Measurements from ENCODE around the gene ARTN. TPM values are rescaled to one million over a fixed set of nuclear protein-coding genes. Genes with fewer than 3 reads are reported as not detected.

ARTN gene
- total RNA-seq, 1 donor from 2014 or later = 0.14 TPM

DNA sequence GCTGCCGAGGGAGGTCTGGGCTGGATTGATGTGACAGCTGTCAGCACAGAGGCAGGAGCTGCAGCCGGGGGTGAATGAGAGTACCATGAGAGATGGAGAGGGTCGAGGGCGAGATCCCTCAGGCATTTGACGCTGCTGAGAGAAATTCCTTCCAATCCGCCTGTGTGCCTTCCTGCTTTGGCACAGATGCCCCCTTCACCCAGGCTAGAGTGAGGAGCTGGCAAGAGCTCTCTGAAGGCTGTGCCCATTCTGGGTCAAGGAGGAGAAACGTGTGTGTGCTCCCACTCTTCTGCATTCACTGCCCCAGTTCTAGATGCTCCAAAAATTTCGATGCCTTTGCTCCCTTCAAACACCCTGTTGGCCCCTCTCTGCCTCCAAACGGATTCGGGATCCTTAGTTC lies 4.8 kb downstream of the ARTN start:
- H3K9me3 ChIP-seq (replicated peaks) = no peaks in the 10 kb centered on the region
- H3K36me3 ChIP-seq = no peaks in the 10 kb centered on the region
- DNase-seq = no peak
- intact Hi-C loops (cut with micrococcal nuclease) = loop anchor here (5.0 kb wide), 1 partner anchor 171 kb away; no protein-coding TSS in a partner anchor
- TF ChIP-seq, protein P1, sequence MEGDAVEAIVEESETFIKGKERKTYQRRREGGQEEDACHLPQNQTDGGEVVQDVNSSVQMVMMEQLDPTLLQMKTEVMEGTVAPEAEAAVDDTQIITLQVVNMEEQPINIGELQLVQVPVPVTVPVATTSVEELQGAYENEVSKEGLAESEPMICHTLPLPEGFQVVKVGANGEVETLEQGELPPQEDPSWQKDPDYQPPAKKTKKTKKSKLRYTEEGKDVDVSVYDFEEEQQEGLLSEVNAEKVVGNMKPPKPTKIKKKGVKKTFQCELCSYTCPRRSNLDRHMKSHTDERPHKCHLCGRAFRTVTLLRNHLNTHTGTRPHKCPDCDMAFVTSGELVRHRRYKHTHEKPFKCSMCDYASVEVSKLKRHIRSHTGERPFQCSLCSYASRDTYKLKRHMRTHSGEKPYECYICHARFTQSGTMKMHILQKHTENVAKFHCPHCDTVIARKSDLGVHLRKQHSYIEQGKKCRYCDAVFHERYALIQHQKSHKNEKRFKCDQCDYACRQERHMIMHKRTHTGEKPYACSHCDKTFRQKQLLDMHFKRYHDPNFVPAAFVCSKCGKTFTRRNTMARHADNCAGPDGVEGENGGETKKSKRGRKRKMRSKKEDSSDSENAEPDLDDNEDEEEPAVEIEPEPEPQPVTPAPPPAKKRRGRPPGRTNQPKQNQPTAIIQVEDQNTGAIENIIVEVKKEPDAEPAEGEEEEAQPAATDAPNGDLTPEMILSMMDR (IDR thresholded peaks at IDR 0.05; ENCODE audit: borderline replicate concordance) = no peak
- peaks cover 32% of the 10 kb centered on the region for H3K27me3 ChIP-seq (ENCODE audit: low read depth)
- no peak overlapping the region for H3K27ac ChIP-seq (replicated peaks)
- H3K4me1 ChIP-seq = peaks cover 43% of the 10 kb centered on the region
- H3K4me3 ChIP-seq = no peak overlapping the region

DNA sequence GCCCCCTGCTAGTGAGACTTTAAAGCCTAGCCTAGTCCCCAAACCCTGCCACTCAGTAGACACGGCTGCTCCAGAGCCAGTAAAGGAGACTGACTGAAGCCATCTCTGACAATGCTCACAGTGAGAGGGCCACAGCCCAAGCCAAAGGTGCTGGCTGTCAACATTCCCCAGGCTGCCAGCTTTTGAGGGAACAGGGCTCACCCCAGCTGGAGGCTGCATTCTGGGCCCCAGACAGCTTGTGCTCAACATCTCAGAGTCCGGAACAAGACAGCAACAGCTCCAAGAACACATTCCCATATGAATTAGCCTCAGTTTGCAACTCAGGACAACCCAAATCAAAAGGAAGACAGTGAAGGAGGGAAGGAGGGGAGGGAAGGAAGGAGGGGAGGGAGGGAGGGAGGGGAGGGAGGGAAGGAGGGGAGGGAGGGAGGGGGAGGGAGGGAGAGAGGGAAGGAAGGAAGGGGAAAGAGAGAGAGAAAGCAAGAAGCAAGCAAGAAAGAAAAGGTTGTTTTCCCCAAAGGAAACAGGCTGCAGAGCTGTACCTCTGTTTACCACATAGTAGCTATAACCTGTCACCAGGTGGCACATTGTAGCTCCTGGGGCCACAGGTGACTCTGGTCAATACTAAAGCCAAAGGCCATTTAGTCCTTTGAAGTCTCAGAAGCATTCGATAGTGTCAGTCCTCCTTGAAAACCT lies 5.4 kb downstream of the ARTN start:
- TF ChIP-seq, protein P1 (IDR thresholded peaks at IDR 0.05; ENCODE audit: borderline replicate concordance) = no peak
- H3K27me3 ChIP-seq (ENCODE audit: low read depth) = peaks cover 25% of the 10 kb centered on the region
- no peak overlapping the region for H3K27ac ChIP-seq (replicated peaks)
- H3K4me3 ChIP-seq = no peak overlapping the region
- intact Hi-C loops (cut with micrococcal nuclease) = loop anchor here (5.0 kb wide), 1 partner anchor 172 kb away; no protein-coding TSS in a partner anchor
- peaks cover 36% of the 10 kb centered on the region for H3K4me1 ChIP-seq
- H3K9me3 ChIP-seq (replicated peaks) = no peaks in the 10 kb centered on the region
- H3K36me3 ChIP-seq = no peaks in the 10 kb centered on the region
- peak; percentile 44 for DNase-seq

DNA sequence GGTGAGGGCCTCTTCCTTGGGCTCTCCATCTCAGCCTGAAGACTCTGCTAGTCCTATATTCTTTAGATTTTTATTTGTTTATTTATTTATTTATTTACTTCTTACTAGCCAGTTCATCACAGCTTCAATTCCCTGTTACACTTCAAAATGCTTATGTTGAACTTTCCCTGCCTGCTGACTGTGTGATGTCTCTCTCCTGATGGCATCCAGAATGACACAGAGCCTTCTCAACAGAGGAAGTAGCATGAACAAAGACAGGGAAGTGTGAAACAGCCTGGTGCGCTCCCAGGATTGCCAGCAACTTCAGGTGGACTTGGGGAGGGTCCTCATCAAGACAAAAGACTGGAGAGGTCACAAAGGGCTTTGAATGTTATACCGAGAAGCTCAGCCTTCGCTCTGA lies 8.8 kb downstream of the ARTN start:
- intact Hi-C loops (cut with micrococcal nuclease) = no loop called here
- DNase-seq = no peak
- no peak overlapping the region for H3K27ac ChIP-seq (replicated peaks)

DNA sequence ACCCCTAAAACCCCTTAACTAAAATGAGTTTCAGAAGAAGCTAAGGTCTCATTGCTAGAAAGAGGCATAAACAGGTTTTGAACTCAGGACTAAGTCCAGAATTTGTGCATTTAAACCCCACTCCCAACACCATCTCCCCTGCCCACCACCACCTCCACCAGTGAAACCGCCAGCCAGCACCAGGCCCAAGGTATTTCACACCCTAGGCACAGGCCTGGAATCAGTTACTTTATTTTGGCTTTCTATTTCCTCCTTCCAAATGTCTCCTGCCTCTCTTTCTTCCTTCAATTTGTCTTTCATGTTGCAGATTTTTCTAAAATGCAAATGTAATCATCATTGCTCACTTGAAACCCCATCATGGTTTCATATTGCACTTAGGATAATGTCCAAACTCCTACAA lies 11.3 kb downstream of the ARTN start:
- Histone ChIP-seq H3K4me3 (no peak overlapping the region), H3K27me3 (ENCODE audit: low read depth) (no peaks in the 10 kb centered on the region), H3K4me1 (peaks cover 45% of the 10 kb centered on the region), H3K9me3 (replicated peaks) (no peaks in the 10 kb centered on the region), H3K36me3 (peaks cover 2% of the 10 kb centered on the region), H3K27ac (replicated peaks) (no peak overlapping the region)
- intact Hi-C loops (cut with micrococcal nuclease) = no loop called here
- DNase-seq = no peak
- TF ChIP-seq, protein P1 (IDR thresholded peaks at IDR 0.05; ENCODE audit: borderline replicate concordance) = no peak

More for the DNA sequence above, 8.8 kb downstream of the ARTN start:
- TF ChIP-seq, protein P1 (IDR thresholded peaks at IDR 0.05; ENCODE audit: borderline replicate concordance) = no peak
- H3K4me3 ChIP-seq = no peak overlapping the region
- H3K27me3 ChIP-seq (ENCODE audit: low read depth) = no peaks in the 10 kb centered on the region
- H3K9me3 ChIP-seq (replicated peaks) = no peaks in the 10 kb centered on the region
- no peaks in the 10 kb centered on the region for H3K36me3 ChIP-seq
- peaks cover 32% of the 10 kb centered on the region for H3K4me1 ChIP-seq

DNA sequence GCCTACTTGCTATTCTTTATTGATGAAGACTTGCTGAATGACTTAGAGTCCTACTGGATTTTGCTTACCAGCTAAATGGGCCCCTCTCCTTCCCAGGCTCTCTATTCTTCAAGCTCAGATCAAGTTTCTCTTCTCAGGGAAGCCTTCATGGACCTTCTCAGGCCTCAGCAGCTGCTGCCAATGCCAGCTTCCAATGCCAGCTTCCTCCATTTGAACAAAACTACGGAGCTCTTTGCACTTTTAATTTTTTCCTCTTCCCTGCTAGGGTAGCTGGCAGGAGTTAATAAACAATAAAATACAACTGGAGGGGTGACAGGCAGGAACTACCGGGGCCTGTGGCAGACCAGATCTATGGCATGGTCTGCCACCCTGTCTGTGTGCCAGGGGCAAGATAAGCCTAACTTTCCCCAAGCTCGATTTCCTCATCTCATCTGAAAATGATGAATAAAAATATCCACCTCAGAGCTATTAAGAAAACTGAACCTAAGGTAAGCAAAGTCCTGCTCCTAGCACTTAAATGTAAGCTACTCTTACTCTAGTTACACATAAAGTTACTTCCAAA lies 12.2 kb downstream of the ARTN start:
- Histone ChIP-seq H3K4me3 (peak overlapping the region; percentile 85), H3K27ac (replicated peaks) (peak overlapping the region; percentile 97), H3K27me3 (ENCODE audit: low read depth) (no peaks in the 10 kb centered on the region), H3K4me1 (peaks cover 54% of the 10 kb centered on the region), H3K9me3 (replicated peaks) (no peaks in the 10 kb centered on the region), H3K36me3 (peaks cover 9% of the 10 kb centered on the region)
- TF ChIP-seq, protein P1 (IDR thresholded peaks at IDR 0.05; ENCODE audit: borderline replicate concordance) = no peak
- DNase-seq = no peak
- intact Hi-C loops (cut with micrococcal nuclease) = no loop called here
